ENCODE data around the gene SEMA6D.

GRCh38 chr15:47737477-47737876 is 20.2 kb downstream of the SEMA6D start:
- TF ChIP-seq CTCF (IDR thresholded peaks at IDR 0.05; ENCODE audit: borderline replicate concordance, extremely low read depth, low read length, poor library complexity, severe bottlenecking), result no peak
- no peak for TF ChIP-seq EZH2 (IDR thresholded peaks at IDR 0.05; ENCODE audit: borderline replicate concordance, low read depth, low read length, severe bottlenecking)

Measured in DND-41 (cell line).